G401.6 (cell line): ENCODE measurements around the gene LITAFD.
"Not testable (repeated sequence)": the region's sequence is repeated elsewhere in the genome, so short reads cannot be mapped to it uniquely, and the experiment has no call there.

Experiments
- FAIRE-seq: peaks from 2 replicates; lab custom pipeline; 2012; peaks lifted over from hg19 to GRCh38; lab: Jason Lieb, UNC

LITAFD gene

DNA sequence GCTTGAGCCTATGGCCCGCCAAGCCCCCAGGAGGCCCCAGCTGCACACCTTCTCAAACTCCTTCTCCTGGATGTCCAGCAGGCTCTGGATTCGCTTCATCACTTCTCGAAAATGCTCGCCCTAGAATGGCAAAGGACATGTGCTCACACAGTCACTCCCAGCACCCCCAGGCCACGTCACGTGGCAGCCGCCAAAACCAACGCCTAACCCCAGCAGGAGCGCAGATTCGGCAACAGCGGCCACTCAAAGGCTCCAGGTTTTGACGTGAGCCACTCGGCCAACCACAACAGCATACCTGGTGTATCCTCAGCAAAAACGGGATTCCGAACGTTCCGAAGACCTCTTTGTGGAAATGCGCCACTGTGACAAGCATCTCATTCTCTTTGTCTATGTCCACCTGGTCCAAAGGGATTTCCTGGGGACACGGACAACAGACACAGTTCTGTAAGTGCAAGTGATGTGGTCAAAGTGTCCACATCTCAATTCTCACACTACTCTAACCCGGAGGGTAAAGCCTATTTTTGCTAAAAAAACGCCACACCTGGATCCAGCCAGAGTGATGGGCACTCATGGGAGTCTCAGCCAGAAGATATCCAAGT is 12.7 kb downstream of the LITAFD start:
- no peak for FAIRE-seq

DNA sequence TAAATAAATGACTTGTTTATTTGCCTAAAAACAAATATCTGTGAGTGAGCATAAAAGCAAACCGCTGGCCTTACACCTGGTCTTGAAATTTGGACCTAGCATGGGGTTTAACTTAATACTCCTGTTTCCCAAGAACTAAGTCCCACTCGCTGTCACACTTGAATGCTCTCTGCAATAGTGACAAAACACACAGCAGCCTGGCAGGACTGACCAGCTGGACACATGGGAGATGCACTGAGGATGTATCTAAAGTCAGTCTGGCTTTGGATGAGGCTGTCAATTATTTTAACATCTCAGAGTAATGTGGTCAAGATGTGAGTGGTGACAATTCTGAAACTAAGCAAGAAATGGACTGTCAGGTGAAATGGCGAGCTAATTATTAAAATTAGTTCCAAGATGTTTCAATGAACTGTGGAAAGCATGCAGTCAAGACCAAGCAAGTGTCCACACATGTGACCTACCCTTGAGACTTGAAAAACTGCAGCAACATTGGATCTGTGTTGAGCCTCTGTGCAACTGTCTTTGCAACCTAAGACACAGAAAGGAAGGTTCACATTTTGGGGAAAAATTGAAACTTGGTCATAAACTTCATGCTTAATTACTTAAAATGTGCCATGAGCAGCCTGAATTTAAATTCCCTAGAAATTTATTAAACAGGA is 16.6 kb downstream of the LITAFD start:
- no peak for FAIRE-seq

DNA sequence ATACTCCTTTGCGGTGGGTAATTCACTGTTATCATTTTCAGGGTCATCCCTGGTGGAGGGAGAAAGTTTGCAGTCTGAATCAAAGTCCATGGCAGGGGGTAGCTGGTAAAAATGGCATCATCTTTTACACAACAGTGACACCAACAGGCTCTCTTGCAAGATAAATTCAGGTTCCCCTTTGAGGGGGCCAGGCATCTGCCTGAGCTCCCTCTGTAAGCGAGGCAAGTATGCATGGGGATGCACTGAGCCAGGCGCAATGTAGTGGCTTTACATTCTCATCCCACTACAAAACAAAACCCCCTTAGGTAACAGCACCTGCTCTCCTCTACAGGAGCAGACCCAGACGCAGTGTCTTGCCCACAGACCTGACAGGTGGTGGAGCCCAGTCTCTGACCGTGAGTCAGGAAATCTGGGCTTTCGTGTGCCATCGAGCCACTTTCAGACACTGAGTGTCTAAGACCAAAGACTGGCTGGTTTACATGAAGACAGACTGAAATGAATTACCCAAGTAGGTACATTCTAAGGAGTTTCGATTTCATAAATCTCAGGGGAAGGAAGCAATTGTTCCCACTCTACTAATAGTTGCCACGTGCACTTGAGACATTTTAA is 17.7 kb downstream of the LITAFD start:
- FAIRE-seq = no peak

DNA sequence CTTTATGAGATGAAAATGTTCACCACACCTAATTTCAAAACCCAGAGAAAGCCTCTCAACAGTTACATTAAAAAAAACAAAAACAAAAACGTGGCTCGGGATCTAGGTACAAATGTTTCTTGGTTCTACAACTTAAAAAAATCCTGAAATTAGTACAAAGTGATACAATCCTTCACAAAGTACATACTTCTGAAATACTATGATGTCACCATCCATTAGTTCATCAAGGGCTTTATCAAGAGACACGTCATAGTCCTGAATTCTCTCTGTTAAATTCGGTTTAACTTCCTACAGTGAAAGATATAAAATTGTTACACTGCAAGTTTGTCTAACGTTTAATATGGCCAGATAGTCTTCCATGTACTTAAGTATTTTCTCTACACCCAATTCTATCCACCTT is 18.2 kb downstream of the LITAFD start:
- no peak for FAIRE-seq

DNA sequence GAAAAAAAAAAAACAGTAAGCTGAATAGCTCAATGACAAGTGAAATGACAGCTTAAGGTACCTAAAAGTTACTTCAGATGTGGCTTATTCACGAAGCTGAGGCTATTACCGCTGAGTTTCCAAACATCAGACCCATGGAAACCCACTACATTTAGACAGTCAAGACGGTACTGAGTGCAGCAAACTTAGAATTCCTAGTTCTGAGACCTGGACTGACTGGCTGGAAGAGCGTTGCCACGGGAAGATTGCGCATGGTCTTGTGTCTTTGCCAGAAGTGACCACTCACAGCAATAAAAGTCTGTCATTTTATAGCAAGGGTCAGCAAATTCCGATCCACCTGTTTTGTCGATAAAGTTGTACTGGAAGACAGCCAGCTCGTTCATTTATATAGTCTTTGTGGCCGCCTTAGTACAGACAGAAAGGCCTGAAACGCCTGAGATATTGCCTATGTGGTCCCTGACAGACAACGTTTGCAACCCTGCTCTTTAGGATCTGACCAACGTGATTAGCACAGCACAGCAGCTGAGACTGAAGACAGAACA is 19.2 kb downstream of the LITAFD start:
- no peak for FAIRE-seq

DNA sequence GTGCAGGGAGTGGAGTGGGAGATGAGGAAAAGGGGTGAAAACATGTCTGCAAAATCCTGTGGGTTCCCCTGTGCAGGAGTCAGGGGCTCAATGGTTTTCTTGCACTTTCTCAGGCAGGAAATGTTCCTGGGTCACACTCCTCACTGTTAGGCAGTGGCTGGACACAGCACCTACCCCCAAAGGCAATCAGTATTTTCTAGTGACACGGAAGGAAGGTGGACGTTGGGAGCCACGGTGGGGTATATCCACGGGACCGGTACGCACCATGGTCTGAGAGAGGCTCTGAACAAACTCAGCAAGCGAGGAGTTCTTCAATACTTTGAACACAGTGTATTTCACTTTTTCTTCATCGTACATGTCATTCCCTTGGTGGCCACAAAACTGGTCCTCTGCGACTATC is 20.9 kb downstream of the LITAFD start:
- no peak for FAIRE-seq

DNA sequence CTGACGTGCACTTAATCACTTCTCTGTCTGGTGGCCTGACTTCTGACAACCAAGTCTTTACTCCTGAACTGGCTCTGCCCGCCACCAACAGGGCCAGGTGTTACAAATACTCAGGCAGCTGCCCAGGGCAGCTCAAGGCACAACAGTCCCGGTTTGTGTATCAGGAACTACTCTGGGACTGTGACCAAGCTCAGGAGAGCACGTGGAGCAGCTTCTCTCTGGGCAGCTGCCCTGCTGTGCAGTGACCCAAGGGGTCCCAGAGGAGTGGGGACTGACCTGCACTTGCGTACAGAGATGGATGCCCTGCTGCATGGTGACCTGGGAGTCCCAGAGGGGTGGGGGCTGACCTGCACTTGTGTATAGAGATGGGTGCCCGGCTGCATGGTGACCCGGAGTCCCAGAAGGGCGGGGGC is 21.9 kb downstream of the LITAFD start:
- FAIRE-seq = no peak

DNA sequence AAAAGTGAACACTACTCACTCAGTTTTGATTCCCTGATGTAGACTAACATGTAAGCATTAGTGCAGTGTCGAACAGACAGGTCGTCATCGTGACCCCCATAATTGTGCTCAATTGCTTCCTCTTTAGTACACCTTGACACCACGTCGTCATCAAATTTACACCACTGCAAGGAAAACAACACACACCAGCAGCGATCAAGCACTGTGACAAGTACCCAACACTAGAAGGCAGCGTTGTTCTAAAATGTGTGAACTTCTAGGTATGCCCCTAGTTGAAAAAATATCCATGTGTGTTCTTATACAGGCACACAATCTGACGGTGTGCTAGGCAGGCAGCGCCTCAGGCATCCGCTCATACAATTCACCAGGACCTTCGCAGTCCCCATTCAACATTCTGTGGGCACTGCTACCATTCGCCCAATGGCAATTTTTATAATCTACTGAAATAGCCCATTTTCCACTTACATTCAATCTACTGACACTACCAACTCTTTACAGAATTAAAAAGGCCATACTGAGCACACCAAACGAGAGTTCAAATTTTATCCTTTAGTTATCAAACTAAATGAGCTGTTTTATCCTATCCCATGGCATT is 23.1 kb downstream of the LITAFD start:
- FAIRE-seq = peak; percentile 25

DNA sequence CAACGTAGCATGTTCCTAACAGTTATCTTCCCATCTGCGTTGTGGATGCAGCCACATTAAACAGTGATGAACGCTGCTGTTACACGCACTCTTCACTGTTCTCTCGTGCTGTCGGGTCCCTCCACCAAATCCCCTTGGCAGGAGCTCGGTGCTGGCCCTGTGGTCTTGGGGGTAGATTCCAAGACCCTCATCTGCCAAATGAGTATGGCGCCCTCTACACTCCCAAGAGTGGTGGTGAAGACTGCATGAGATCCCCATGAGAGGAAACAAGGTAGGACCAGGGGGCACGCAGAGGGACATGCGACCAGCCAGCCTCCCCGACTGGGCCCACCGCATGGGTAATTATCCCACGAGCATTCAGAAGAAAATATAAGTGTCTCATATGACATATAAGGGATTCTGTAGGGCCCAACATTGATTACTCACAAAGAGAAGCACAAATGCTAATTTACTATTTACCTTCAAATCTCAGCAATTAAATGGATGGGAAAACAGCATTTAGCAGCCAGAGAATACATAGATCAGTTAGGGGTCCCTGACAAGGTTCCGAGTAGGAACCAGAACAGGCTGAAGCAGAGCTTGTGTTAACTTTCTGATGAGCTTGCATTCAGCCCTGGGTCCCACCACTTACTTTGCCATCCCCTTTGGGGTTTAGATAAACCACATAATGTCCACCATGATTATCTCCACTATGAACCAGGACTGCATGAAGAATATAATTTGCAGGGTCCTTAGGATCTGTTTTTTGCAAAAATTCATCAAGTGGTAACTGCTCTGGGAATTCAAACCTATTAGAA is 23.8 kb downstream of the LITAFD start:
- FAIRE-seq = no peak

DNA sequence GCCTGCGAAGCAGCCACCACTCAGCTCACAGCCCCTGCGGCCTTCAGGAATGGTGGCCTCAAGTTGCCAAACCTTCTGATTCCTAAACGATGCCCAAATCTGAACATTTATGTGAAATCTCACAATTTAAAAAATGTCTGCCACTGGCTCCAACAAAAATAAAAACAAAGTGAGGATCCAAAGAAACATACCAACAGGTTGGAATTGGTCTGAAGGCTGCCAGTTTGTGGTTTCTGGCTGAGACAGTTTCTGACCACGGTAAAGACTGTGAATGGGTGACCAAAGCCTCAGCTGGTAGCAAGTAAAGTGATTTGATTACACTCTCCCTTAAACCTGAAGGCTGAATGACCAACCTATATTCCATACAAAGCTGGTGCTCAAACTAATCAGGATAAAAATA is 24.9 kb downstream of the LITAFD start:
- FAIRE-seq = no peak

DNA sequence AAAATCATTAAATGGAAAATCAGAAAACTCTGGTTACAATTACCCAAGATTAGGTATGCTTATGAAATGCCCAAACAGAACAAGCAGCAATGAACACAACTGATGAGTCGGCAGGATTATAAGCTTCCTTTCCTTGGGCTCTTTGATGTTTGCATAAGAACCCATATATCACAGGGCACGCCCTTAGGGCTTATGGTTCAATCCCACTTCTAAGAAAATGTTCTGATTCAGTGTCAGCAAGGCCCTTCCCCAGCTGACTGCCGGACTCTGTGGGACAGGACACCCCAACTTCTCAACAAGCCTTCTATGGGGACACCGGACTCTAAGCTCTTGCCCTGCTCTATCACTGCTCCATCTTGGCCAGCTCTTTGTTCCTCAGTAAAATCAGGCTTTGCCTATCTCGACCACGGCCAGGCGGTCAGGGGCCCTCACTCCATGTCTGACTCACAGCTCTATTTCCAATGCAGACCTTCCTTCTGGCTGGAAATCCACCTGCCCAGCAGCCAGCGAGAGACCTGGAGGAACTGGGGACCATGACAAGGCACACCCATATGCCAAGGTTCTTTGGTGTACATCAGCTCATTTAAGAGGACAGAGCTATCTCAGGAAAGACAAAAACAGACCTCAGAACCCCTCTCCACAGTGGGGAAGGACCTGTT is 26.8 kb downstream of the LITAFD start:
- FAIRE-seq = no peak

DNA sequence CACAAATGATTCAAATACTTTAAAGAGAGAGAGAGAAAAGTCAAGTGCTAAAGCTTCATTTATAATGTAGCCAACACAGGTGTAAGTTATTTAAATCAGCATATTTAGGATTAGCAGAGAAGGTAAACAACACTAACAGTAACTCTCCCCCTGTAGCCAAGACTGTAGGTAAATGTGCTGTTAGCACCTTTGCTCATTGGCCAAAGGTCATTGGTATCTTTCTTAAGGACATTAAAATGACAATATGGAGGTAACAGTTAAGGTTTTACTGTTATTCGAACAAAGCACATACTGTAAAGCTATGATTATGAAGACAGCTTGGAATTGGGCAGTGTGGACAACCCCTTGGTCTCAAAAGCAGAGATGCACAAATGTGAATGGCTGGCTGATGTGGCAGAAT is 28.7 kb downstream of the LITAFD start:
- FAIRE-seq = no peak

DNA sequence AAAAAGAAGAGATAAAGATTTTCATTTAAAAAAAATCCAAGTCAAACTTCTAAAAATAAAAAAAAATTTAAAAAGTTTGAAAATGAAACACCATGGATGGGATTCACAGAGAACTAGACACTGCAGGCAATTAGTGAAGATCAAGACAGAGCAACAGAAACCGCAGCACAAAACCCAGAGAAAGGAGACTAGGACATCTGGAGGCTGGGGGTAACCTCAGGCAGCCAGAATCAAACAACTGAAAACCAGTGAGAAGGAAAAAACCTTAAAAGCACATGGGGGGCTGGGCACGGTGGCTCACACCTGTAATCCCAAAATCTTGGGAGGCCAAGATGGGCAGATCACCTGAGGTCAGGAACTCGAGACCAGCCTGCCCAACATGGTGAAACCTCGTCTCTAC is 30.6 kb downstream of the LITAFD start:
- FAIRE-seq = no peak

DNA sequence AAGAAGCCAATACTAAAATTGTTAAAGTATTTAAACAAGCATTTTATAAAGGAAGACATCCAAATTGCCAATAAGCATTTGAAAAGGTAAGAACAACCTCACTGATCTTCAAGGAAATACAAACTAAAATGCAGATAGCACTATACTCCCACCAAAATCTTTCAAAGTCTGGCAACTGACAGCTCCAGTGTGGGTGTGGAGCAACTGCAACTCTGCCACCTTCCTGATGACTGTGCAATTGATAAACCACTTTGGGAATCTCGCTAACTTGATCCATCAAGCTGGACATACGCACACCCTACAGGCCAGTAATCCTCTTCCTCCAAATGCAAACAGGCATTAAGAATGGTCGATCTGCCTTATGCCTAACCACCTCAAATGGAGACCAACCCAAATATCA is 31.9 kb downstream of the LITAFD start:
- no peak for FAIRE-seq

DNA sequence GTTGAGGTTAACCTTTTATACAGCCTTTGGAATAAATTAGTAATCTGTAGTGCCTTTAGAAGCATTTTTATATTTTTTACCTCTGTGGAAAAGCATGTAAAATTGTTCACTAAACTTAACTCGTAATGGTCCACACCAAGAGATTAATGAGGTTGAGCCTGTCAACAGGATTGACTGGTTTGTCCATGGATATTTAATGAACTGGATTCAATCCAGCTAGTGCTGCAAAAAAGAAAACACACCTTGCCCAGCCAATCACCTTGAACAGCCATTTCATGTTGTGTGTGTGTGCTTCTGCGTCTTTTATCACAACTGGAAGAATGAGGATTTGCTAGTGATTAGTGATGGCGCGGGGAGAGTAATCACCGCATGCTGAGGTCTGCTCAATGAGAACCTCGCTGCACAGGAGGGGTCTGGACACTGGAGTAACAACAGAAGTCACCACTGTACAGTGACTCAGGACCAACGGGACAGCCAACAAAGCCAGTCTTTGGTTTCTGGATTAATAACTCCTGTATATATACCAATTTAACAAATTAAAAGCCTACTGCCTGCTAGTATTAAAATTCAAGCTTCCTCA is 33.7 kb downstream of the LITAFD start:
- no peak for FAIRE-seq

DNA sequence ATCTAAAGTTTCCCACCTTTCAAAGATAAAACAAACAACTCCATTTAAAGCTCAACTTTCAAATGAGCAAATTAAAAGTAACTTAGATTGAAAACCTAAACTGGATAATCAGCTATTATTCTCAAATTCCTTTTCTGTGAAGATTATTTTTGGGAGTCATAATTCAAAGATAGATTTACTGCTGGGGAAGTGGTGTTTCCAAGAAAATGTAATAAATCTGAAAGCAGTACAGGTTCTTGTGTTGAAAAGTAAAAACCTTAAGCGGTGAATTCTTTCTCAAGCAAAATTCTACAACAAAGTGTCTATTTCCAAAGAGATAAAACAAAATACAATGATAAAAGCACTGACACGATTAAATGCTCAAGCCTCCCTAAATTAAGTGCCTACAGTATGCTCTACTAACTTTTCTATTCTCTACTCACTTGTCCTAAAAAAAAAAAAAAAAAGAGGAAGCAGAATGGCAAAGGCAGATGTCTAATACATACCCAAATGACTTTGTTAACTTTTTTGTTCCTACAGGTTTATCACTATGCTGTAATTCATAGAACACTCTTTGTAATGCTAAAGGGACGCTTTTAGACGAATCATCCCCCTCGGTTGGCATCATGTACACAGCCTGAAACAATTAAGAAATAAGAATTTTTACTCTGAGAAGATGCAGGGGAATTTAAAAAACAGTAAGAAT is 34.5 kb downstream of the LITAFD start:
- FAIRE-seq = no peak

DNA sequence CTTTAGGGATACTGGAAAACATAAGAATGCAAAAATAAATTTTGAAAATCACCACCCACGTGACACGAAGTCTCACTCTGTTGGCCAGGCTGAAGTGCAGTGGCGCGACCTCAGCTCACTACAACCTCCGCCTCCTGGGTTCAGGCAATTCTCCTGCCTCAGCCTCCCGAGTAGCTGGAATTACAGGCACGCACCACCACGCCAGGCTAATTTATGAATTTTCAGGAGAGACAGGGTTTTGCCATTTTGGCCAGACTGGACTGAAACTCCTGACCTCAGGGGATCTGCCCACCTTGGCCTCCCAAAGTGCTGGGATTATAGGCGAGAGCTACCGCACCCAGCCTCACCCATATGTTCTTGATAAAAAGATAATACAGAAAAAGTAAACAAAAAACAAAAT is 35.2 kb downstream of the LITAFD start:
- not testable (repeated sequence) for FAIRE-seq

DNA sequence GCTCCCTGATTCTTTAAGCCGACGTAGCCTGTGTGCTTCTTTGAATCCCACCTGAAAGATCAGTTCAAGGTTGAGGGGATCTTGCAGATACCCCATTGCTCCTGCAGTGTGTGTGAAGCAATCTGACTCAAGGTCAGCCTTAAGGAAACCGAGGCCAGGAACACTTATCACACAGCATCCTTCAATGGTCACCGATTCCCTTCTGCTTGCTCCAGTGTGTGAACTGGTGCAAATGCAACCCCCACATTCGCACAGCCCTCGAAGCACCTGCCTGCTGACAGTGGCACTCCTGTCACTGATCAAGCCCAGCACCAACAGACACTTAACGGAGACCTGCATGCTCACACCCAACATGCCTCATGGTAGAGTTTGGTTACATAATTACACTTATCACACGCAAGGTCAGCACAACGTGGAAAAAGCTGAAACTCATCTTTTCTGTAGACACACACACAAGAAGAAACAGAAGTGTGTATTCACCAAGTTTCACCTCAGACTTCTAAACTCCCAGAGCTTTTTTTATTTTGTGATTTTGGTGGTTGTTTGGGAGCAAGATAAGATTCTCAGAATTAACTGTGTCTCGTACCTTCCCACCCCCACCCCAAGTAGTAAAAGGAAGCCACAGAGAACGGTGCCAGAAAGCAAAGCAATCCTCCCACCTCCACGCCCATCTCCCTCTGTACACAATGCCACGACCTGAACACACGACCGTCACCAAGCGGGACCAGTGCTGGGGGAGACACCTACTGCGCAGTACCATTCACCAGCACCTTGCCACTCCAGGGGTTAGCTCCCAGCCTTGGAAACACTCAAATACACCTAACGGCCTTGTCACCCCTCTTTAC is 37.2 kb downstream of the LITAFD start:
- no peak for FAIRE-seq

DNA sequence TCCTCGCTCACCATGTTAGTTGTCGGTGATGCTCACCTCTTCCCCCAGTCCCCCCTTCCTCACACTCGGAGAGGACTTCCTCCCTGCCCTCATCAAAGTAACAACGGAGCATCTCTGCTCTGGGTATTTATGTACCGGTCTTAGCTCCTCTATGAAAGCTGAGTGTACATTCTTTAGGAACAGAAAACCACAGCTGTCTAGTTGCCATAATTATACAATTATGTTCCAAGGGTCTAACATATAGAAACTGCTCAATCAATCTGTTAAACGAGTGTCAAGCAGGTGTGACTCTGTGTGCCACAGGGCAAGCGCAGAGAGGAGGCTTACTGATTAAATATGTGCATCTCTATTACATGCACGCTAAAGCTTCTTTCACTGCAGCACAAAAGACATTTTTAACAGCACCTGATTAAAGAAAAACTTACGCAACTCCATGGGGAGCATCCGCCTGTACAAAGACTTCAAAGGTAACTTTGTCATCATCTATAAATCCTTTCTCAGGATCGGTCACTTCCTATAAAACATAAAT is 37.8 kb downstream of the LITAFD start:
- no peak for FAIRE-seq
